Activated B cell treated with CpG ODN at 0.5 μM for 24 hours (primary cell): ENCODE measurements around the gene TPCN2. TPM values are rescaled to one million over a fixed set of nuclear protein-coding genes. Genes with fewer than 3 reads are reported as not detected.

Experiments used
- ATAC-seq: fragments of 200-7000 bp; cut with Tn5 transposase; one replicate; pipeline ENCODE4 v1.10.0; 2021; ENCODE audit warnings: low read depth, mild to moderate bottlenecking, moderate library complexity
- CTCF ChIA-PET: fragments of 350-600 bp; sonication (Branson Sonifier 250); formaldehyde crosslinking; loops from one replicate; lab custom pipeline; 2021; ENCODE audit warnings: antibody characterized with exemption; lab: Charles Lee
- POLR2A ChIA-PET: fragments of 350-600 bp; sonication (Branson Sonifier 250); formaldehyde crosslinking; loops from one replicate; lab custom pipeline; 2021; ENCODE audit warnings: antibody characterized with exemption; lab: Charles Lee
- DNase-seq: peaks from one replicate; pipeline ENCODE4 v3.0.0; 2022
- H3K27ac Mint-ChIP-seq: one replicate; pipeline ENCODE4 v1.8.0; 2020; ENCODE audit warnings: mixed read lengths
- H3K27me3 Mint-ChIP-seq: one replicate; pipeline ENCODE4 v1.8.0; 2021; ENCODE audit warnings: mixed read lengths
- H3K36me3 Mint-ChIP-seq: one replicate; pipeline ENCODE4 v1.8.0; 2021; ENCODE audit warnings: low read depth, mixed read lengths
- H3K4me1 Mint-ChIP-seq: one replicate; pipeline ENCODE4 v1.8.0; 2021; ENCODE audit warnings: mixed read lengths
- H3K4me3 Mint-ChIP-seq: one replicate; pipeline ENCODE4 v1.8.0; 2020; ENCODE audit warnings: mild to moderate bottlenecking, mixed read lengths
- H3K9me3 Mint-ChIP-seq: one replicate; pipeline ENCODE4 v1.8.0; 2020; ENCODE audit warnings: mixed read lengths
- CTCF ChIP-seq: fragments of 200-600 bp; IDR thresholded peaks from one replicate; pipeline ENCODE4 v1.8.0; 2022; ENCODE audit warnings: antibody characterized with exemption, mild to moderate bottlenecking
- intact Hi-C: fragments of 100-400 bp; cut with micrococcal nuclease; formaldehyde crosslinking; loops from one replicate; pipeline ENCODE4 v1.15.1; 2024
- total RNA-seq: library from RNA; stranded (reverse); gene quantifications from 2 replicates; pipeline ENCODE4 v1.2.3, GENCODE V29; 2022

The TPCN2 gene
- total RNA-seq, 1 donor from 2014 or later, result 35.4 TPM

GRCh38 chr11:69096473-69096872 lies 47.7 kb downstream of the TPCN2 start:
- H3K4me3 Mint-ChIP-seq, result no peak overlapping the region
- H3K4me1 Mint-ChIP-seq, result no peaks in the 10 kb centered on the region
- ChIA-PET POLR2A (no interaction called here), CTCF (no interaction called here)
- DNase-seq, result no peak
- no peak for ATAC-seq
- peaks cover 2% of the 10 kb centered on the region for H3K27me3 Mint-ChIP-seq
- peaks cover 11% of the 10 kb centered on the region for H3K36me3 Mint-ChIP-seq
- no peaks in the 10 kb centered on the region for H3K9me3 Mint-ChIP-seq
- H3K27ac Mint-ChIP-seq, result no peak overlapping the region
- intact Hi-C loops, result no loop called here
- no peak for TF ChIP-seq CTCF

GRCh38 chr11:69097263-69097662 lies 48.5 kb downstream of the TPCN2 start:
- Mint-ChIP-seq H3K27me3 (peaks cover 4% of the 10 kb centered on the region), H3K27ac (no peak overlapping the region), H3K4me1 (no peaks in the 10 kb centered on the region), H3K36me3 (peaks cover 5% of the 10 kb centered on the region), H3K9me3 (no peaks in the 10 kb centered on the region), H3K4me3 (no peak overlapping the region)
- CTCF ChIA-PET, result no interaction called here
- no peak for TF ChIP-seq CTCF
- intact Hi-C loops, result no loop called here
- ATAC-seq (no peak), DNase-seq (no peak)
- POLR2A ChIA-PET, result no interaction called here

GRCh38 chr11:69099180-69099579 lies 50.4 kb downstream of the TPCN2 start:
- POLR2A ChIA-PET, result no interaction called here

GRCh38 chr11:69100454-69101114 lies 51.9 kb downstream of the TPCN2 start:
- no peaks in the 10 kb centered on the region for H3K9me3 Mint-ChIP-seq
- no peak for TF ChIP-seq CTCF
- H3K36me3 Mint-ChIP-seq, result no peaks in the 10 kb centered on the region
- ChIA-PET CTCF (interaction anchor here (1.2 to 6.1 kb wide), 4 partner anchors 192 to 570 kb away, joined by 3 to 75 read pairs (median 12); partner anchors contain the start of gene CCND1), POLR2A (interaction anchor here (1.8 kb wide), 1 partner anchor 542 kb away, joined by 8 read pairs; no protein-coding TSS in a partner anchor)
- H3K4me3 Mint-ChIP-seq, result no peak overlapping the region
- no peaks in the 10 kb centered on the region for H3K4me1 Mint-ChIP-seq
- H3K27ac Mint-ChIP-seq, result no peak overlapping the region
- H3K27me3 Mint-ChIP-seq, result peaks cover 6% of the 10 kb centered on the region
- DNase-seq, result no peak
- intact Hi-C loops, result loop anchor here (1.0 to 5.0 kb wide), 5 partner anchors 112 to 570 kb away; no protein-coding TSS in a partner anchor
- no peak for ATAC-seq

More at GRCh38 chr11:69099180-69099579, 50.4 kb downstream of the TPCN2 start:
- H3K9me3 Mint-ChIP-seq, result no peaks in the 10 kb centered on the region
- no peaks in the 10 kb centered on the region for H3K4me1 Mint-ChIP-seq
- TF ChIP-seq CTCF, result no peak
- H3K27me3 Mint-ChIP-seq, result peaks cover 6% of the 10 kb centered on the region
- no peak overlapping the region for H3K4me3 Mint-ChIP-seq
- H3K36me3 Mint-ChIP-seq, result no peaks in the 10 kb centered on the region
- intact Hi-C loops, result no loop called here
- DNase-seq (no peak), ATAC-seq (no peak)
- no peak overlapping the region for H3K27ac Mint-ChIP-seq
- CTCF ChIA-PET, result interaction anchor here (1.1 to 6.1 kb wide), 3 partner anchors 301 to 572 kb away, joined by 3 to 75 read pairs (median 8); partner anchors contain the start of gene CCND1

- DNase-seq (peak; percentile 78), ATAC-seq (peak; percentile 99)
- Mint-ChIP-seq H3K27me3 (peaks cover 6% of the 10 kb centered on the region), H3K36me3 (no peaks in the 10 kb centered on the region), H3K4me3 (no peak overlapping the region), H3K4me1 (no peaks in the 10 kb centered on the region), H3K27ac (no peak overlapping the region), H3K9me3 (no peaks in the 10 kb centered on the region)
- POLR2A ChIA-PET, result interaction anchor here (1.8 kb wide), 1 partner anchor 541 kb away, joined by 8 read pairs; no protein-coding TSS in a partner anchor
- TF ChIP-seq CTCF, result peak; percentile 56
- CTCF ChIA-PET, result interaction anchor here (0.7 to 6.1 kb wide), 7 partner anchors 12 to 569 kb away, joined by 3 to 75 read pairs (median 4); partner anchors contain the start of gene CCND1
- intact Hi-C loops, result loop anchor here (1.0 to 5.0 kb wide), 5 partner anchors 111 to 569 kb away; no protein-coding TSS in a partner anchor
Observed at GRCh38 chr11:69101115-69101791, 52.5 kb downstream of the TPCN2 start.
